ENCODE results near the gene ANKRD23. TPM values are rescaled to one million over a fixed set of nuclear protein-coding genes. Genes with fewer than 3 reads are reported as not detected.
A peak's percentile ranks its signal among the peaks of the same experiment; 100 is the strongest.

The ANKRD23 gene
- total and polyA plus RNA-seq, 2 of the 13 experiments (the other 11 are each of a cell fraction or from before 2014, with no cell fraction given) = 1.5 to 1.6 TPM

- TF ChIP-seq ARID4A (CRISPR knock-in tag; IDR thresholded peaks at IDR 0.05; ENCODE audit: borderline replicate concordance) (peak; percentile 91), ZNF367 (CRISPR knock-in tag; IDR thresholded peaks at IDR 0.05; ENCODE audit: borderline replicate concordance) (peak; percentile 66; the same call in 1 of the 2 replicates), NBN (conservative IDR thresholded peaks at IDR 0.05) (no peak), ZNF274 (CRISPR knock-in tag; IDR thresholded peaks at IDR 0.05) (no peak), ZNF788 (CRISPR knock-in tag; IDR thresholded peaks at IDR 0.05; ENCODE audit: borderline replicate concordance) (no peak), ZNF646 (CRISPR knock-in tag; IDR thresholded peaks at IDR 0.05) (no peak), FOSL2 (CRISPR knock-in tag; IDR thresholded peaks at IDR 0.05) (no peak; the same call in 1 of the 2 replicates), ZNF30 (CRISPR knock-in tag; IDR thresholded peaks at IDR 0.05) (no peak), SP1 (IDR thresholded peaks at IDR 0.05) (no peak), SP1 (CRISPR knock-in tag; IDR thresholded peaks at IDR 0.05) (peak; percentile 83), SOX13 (IDR thresholded peaks at IDR 0.05) (peak; percentile 61; the same call in 1 of the 2 replicates), SOX13 (CRISPR knock-in tag; conservative IDR thresholded peaks at IDR 0.05 in 1 of 2, IDR thresholded peaks at IDR 0.05 in 1 of 2) (0 out of 4 replicates have a peak, but pooled peaks of 1 of the 2 experiments have one; percentile 19), REST (IDR thresholded peaks at IDR 0.05; ENCODE audit: borderline replicate concordance in 1 of 2, low read depth in 1 of 2, low read length in 2 of 2) (peak in 1 of 2 experiments; percentile 24; a peak in 1 of 4 replicates), HDAC6 (IDR thresholded peaks at IDR 0.05; ENCODE audit: low read depth, low read length) (no peak)
Observed at GRCh38 chr2:96816127-96816835, 27.5 kb downstream of the ANKRD23 start, which contains the start of gene CNNM3 (continued).

All from HepG2 (cell line).